Activated T-cell treated with anti-CD3 and anti-CD28 coated beads for 24 hours (primary cell): ENCODE measurements around the gene PWWP2B.

Experiments
- DNase-seq: peaks from one replicate; pipeline ENCODE4 v3.0.0-alpha.2; 2020; ENCODE audit warnings: low read depth

PWWP2B gene

DNA sequence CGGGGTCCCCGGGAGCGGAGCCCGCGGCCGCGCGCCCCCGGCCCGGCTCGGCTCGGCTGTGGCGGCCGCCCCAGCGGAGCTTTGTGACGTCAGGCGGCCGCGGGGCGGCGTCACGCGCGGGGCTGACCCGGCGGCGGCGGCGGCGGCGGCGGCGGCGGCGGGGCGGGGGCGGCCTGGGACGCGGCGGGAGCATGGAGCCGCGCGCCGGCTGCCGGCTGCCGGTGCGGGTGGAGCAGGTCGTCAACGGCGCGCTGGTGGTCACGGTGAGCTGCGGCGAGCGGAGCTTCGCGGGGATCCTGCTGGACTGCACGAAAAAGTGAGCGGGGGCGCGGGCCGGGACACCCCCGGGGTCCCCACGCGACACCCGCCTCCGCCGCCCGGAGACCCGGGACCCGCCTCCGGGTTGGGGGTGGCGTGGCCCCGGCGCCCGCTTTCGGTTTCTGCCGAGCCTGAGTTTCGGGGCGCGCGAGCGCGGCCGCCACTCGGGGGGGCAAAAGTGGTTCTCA, at the start of gene PWWP2B:
Gene PWWP2B (plus strand): TSS at position 165 of the 506 bp plus-strand sequence. CDS start 27 bp downstream, at position 192.
- peak; percentile 20 for DNase-seq

GRCh38 chr10:132347211-132347930, 49.6 kb upstream of the PWWP2B start:
- no peak for DNase-seq

GRCh38 chr10:132347931-132348267, 49.1 kb upstream of the PWWP2B start:
- DNase-seq: no peak

DNA sequence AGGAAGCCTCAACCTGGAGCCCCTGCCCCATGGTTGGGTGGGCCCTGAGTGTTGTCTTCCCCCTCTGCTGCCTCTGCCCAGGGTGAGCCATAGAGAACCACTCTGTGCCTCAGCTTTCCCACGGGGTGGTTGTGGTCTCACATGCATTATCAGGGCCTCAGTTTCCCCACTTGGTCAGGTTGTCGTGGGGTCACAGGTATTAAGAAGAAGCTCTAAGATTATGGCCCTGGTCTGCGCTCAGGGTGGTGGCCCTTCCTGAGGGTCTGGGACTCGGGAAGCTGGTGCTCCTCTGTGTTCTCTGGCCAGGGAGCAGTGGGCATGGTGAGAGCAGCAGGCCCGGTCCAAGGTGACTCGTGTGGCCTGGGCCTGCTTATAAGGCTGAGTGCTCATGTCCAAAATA, 47.2 kb upstream of the PWWP2B start:
- no peak for DNase-seq

DNA sequence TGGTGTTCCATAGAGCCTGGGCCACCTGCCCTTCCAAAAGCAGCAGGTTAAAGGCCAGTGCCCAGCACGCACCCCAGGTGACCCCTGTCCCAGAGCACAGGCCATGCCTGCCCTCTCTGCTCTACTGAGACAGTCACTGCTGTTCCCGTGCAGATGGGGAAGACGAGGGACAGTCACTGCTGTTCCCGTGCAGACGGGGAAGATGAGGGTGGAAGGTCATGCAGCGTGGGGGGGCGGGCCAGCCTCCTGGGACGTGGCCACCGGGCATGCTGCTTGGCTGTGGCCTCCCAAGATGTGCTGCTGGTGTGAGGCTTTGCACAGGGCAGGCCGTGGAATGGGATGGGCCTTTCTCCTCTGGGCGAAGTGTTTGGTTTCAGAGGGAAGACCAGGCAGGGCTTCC, 46.6 kb upstream of the PWWP2B start:
- DNase-seq: no peak

DNA sequence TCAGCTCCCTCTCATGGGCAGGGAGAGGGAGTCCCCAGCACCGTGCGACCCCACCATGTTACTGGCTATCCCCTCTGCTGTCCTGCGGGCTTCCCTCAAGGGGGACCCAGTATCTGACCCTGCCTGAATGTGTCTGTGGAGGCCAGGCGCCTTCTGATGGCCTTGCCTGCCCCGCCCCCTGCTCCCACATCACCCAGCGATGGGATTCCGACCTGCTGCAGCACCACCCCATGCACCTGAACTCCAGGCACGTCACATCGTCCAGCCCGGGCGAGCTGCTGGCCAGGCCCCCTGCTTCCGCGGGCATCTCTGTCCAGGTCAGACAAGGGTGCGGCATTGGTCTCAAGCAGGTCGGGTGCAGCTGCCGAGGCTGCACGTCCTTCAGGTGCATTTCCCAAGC, 46.1 kb upstream of the PWWP2B start:
- DNase-seq: no peak

GRCh38 chr10:132351611-132352010, 45.4 kb upstream of the PWWP2B start:
- no peak for DNase-seq

DNA sequence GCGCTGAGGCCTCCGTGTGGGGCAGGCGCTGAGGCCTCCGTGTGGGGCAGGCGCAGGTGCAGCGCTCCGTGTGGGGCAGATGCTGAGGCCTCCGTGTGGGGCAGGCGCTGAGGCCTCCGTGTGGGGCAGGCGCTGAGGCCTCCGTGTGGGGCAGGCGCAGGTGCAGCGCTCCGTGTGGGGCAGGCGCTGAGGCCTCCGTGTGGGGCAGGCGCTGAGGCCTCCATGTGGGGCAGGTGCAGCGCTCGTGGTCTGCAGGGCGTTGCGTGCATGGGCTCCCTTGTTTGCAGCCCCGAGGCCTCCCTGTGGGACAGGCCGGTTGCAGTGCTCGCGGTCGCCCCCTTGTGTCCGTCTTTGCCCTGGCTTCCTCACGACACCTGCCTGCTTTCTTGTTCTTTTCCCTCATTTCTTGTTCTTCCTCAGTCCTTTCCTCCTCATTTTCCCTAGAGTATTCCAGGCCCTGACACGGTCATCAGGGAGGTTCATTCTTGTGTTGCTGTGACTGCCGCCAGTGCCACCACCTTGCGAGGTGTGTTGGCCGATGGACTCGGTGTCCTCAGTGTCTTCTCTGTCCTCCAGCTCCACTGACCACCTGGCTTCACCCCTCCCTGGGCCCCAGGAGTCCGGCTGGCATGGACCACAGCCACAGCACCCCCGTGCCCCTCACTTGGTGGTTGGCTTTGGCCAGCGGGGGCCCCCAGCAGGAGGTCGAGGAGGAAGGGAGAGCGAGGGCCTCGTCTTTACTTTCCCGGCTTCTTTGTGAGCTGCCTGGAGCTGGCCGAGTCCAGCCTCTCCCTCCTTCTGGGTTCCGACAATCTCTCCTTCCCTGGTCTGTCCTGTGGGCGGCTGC, 44.3 kb upstream of the PWWP2B start:
- peak; percentile 57 for DNase-seq

DNA sequence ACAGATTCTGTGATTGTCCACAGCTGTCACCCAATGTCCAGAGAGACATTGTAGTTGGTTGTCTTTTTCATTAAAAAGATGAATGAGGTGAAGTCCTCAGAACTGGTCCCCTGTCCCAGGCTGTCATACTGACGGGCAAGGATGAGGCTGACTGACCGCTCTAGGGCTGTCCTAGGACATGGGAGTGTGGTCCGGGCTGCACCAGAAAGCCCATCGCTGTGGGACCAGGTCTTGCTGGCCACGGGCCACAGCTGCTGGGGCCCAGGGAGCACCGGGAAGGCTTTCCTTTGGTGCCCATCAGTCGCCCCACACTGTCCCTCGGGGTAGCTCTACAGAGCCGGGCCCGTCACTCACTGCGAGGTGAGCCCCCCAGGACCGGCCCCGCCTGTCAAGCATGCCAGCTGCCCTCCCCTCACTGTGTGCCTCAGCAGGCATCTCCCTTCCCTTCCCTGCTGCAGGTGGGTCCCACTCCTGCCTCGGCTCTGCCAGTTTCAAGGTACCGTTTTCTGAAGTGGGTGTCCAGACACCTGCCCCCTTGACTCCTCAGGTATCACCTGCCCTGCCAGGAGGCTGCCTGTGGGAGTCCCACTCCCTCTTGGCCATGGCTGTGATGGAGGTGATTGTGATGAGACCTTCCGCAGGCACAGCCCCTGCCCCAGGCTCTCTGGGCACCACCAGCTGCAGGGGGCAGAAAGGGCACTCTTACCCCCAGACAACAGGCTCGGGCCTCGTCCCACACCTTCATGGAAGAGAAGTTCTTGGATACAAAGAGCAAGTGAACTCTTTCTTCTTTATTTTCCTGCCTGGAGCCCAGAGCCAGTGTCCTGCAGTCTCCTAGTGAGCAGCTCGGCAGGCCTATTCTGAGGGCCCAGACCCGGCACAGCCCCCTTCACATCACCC, 43.3 kb upstream of the PWWP2B start:
- DNase-seq: no peak

DNA sequence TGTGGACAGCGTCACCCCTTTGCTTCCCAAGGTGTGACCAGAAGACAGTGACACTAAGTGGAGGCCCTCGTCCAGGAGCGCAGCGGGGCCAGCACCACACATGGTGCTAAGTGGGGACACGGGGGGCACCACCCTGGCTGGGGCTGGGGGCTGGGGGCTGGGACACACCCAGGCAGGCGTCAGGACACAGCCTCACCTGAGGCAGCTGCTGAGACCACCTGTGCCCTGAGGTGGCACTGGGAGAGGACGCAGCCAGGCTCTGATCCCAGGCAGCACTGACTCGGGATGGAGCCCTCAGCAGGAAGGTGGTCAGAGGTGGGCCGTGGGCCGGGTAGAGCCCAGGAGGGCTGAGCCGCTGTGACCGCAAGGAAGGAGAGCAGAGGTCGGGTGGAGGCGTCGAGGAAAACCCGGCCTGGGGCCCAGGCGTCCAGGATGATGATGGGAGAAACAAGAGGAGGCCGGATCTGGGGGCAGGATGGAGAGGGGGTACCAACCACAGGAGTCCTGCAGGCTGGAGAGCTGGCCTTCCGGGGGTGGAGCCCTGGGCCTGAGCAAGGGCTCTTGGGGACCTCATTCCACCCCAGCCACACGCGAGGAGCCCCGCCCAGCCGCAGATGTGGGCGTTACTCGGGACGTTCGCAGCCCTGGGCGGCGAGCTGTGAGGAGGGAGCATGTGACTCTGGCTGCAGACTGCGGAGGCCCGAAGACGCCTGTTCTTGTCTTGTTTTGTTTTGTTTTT, 42.5 kb upstream of the PWWP2B start:
- DNase-seq: no peak

DNA sequence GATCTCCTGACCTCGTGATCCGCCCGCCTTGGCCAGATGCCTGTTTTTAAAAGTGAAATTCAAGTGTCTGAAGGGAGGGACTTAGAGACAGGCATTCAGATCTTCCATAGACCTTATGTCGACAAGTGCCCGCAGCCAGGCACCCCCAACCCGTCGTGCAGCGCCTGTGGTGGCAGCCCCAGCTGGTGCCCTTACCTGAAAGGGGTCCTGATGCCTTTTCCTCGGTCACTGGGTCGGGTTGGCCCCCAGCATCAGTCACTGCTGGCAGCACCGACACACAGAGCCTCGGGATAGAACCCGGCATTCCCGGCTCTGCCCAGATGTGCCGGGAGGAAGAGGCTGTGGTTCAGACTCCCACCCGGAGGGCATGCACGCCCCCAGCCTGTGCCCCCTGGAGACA, 41.7 kb upstream of the PWWP2B start:
- no peak for DNase-seq

GRCh38 chr10:132355754-132356153, 41.2 kb upstream of the PWWP2B start:
- DNase-seq: no peak

- no peak for DNase-seq
Measured at GRCh38 chr10:132356621-132357195, 40.3 kb upstream of the PWWP2B start.

DNA sequence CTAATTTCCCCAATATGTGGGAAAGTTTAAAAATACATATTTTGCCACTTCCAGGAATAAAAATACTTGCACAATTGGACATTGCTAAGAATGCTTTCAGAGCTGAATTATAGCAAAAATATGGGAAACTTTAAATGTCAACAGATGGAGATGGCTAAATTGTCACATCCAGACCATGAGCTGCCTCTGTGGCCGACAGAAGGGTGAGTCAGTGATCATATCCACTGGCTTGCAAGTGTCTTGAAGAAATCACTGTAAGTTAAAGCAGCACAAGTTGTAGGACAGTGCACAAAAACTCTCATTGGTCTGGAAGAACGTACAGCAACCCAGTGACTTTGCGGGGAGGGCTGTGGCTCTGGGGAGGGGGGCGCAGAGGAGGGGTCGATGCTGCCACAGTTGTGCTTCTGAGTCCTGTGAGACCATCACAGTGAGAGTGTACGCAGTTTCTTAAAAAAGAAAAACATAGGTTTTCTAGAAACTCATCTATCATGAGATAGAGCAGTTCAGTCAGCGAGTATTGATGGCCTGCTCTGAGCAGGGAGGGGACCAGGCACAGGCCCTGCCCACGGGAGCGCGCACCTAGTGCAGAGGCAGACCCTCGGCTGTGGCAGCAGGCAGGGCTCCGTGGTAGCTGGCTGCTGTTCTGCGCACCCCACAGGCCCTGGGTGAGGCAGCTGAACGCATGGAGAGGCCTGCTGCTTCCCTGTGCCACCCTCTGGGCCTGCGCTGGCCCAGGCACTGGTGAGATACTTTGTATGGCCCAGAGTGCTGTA, 39.5 kb upstream of the PWWP2B start:
- DNase-seq: no peak

GRCh38 chr10:132359305-132360040, 37.5 kb upstream of the PWWP2B start:
- DNase-seq: no peak

DNA sequence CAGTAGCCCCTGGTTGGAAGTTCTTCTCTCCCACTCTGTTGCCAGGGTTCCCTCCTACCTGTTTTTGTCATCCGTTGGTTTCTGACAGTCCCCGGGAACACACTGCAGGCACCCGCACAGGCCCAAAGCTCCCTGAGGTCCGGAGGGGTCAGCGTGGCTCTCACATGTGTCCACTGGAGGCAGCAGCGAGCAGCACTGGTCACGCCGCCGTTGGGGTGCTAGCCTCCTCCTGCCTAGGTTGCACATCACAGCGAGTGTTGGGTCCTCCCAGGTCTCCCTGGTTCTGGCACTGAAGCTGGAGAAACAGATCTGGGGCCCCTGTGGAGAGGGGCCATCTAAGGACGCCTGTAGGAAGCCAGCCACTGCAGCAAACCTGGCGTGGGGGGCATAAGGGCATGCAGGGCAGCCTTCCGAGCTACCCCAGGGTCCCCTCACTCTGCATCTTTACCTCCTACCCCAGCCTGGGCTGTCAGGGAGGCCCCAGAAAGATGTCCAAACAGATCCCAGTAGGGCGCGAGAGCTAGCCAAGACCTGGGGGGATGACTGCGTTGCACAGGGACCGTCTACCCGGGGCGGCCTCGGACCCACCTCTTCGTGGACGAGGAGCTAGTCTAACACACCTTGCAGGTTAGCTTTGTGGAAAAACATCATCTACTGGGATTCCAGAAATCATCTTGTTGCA, 36.1 kb upstream of the PWWP2B start:
- peak; percentile 9 for DNase-seq

- DNase-seq: no peak
Measured at GRCh38 chr10:132361581-132362101, 35.4 kb upstream of the PWWP2B start.

DNA sequence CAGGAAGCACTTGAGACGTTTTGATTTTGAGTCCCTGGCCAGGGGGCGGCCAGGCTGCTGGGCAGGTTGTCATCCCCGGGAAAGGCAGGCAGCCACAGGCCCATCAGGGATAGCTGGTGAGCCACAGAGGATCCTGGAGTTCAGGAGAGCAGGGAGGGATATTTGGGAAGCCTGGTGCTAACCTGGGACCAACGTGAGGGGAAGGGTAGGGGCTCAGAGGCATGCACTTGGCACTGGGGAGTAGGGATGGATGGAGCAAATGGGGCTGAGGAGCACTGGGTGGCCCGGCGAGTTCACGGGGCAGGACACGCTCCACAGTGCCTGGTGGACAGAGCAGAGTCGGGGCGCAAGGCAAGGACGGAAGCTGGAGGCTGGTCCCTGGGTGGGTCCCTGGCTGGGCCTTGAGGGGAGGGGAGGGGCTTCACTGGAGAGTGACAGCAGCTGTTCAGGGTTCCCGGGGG, 34.8 kb upstream of the PWWP2B start:
- no peak for DNase-seq

GRCh38 chr10:132363376-132363775, 33.6 kb upstream of the PWWP2B start:
- no peak for DNase-seq
